ENCODE results near the gene CEACAM6.

DNA sequence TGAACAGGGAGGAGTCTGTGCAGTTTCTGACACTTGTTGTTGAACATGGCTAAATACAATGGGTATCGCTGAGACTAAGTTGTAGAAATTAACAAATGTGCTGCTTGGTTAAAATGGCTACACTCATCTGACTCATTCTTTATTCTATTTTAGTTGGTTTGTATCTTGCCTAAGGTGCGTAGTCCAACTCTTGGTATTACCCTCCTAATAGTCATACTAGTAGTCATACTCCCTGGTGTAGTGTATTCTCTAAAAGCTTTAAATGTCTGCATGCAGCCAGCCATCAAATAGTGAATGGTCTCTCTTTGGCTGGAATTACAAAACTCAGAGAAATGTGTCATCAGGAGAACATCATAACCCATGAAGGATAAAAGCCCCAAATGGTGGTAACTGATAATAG is 16.1 kb downstream of the CEACAM6 start:
- TF ChIP-seq CTCF (IDR thresholded peaks at IDR 0.05 in 8 of 11, conservative IDR thresholded peaks at IDR 0.05 in 3 of 11) = no peak
- no peak for TF ChIP-seq POLR2AphosphoS5 (IDR thresholded peaks at IDR 0.05)
- TF ChIP-seq POLR2A (IDR thresholded peaks at IDR 0.05) = no peak

Measured in spleen (tissue), 7 donors.